HG02623 (cell line): ENCODE data around the gene PAPOLB.
"Not testable (repeated sequence)": the region's sequence is repeated elsewhere in the genome, so short reads cannot be mapped to it uniquely, and the experiment has no call there.

Experiments used
- ATAC-seq: cut with Tn5 transposase; IDR thresholded peaks from one replicate; pipeline ENCODE4 v1.9.1; 2021; ENCODE audit warnings: moderate library complexity; ENCODE audit not compliant: unreplicated experiment

PAPOLB gene

DNA sequence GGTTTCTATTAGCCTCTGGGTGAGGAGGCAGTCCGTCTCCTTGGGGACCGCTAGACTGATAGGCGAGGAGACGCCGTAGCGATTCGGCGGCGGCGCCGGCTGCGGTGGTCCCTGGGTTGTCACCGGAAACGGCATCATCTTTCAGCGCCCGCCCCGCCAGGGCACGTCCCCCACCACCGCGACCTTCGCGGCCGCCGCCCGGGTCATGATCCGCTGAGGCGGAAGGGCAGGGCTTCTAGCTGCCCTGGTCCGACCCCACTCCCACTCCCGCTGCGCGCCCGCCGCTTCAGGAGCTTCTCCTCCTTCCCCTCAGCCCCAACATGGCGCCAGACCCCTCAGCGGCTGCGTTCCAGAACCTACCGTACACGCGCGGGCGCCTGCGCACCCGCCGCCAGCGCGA, at the start of gene PAPOLB:
TSS of gene PAPOLB (minus strand) at position 358 of the 400 bp plus-strand sequence. CDS start at position 138, 220 bp downstream.
- no peak for ATAC-seq

- ATAC-seq = no peak
Measured at GRCh38 chr7:4911111-4911828, 49.4 kb upstream of the PAPOLB start.

DNA sequence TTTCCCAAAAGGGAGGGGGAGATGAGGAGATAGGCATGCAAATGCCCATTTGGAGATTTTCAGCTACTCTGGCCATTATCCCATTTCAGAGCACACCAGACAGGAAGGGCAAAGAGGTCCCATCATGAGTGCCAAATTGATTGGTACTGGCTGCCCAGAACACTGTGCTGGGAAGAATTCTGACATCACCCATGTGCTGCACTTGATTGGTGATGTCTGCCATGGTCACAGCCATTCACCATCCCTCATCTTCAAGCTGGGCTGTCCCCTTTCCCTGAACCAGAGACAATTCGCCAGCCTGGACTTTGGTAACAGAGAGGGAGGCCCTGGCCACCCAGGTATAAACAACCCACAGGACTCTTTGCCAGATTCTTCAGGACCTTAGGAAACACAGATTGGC, 44.9 kb upstream of the PAPOLB start:
- no peak for ATAC-seq

DNA sequence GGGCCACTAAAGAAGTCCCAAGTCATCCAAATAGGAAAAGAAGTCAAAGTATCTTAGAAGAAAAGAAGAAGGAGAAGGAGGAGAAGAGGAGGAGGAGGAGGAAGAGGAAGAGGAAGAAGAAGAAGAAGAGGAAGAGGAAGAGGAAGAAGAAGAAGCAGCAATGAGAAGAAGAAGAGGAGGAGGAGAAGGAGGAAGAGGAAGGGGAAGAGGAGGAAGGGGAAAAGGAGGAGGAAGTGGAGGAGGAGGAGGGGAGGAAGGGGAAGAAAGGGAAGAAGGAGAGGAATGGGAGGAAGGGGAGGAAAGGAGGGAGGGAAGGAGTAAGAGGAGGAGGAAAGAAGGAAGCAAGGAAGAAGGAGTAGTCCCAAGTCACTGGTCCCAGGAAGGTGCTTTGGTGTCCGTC, 43.3 kb upstream of the PAPOLB start:
- no peak for ATAC-seq

- ATAC-seq = no peak
Measured at GRCh38 chr7:4904346-4904745, 42.5 kb upstream of the PAPOLB start.

DNA sequence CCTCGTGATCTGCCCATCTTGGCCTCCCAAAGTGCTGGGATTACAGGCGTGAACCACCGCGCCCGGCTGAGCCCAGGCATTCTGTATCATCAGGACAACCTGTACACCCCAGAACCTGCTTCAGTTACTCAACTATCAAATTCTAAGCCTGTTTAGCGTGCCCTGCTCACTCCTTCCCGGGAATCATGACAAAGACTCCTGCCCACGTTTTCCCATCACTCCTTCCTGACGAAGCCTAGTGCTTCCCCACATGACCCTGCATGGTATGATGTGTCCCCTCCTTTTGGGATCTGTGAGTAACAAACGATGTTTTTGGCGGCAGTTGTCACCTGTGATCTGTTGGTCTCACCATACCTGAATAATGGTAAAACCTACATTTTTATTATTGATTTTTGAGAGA, 33.9 kb upstream of the PAPOLB start:
- no peak for ATAC-seq

DNA sequence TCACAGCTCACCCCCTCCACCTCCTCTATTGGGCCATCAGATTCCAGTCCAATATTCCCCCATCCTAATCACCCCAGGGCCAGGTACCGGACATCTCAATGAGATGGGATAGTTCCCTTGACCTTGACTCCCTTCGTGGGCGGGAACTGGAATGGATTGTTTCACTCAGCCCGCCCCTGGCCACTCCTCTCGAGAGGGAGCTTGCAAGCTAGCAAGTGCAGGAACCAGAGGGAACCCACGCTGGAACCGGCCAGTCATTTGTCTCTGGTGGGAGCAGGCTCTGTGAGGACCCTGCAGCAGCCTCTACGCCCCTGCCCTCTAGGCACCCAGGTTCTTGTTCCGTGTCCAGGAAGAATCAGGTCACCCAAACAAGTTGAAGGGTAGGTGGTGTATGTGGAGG, 32.7 kb upstream of the PAPOLB start:
- ATAC-seq = no peak

GRCh38 chr7:4893929-4894475, 32.2 kb upstream of the PAPOLB start:
- no peak for ATAC-seq

GRCh38 chr7:4893188-4893587, 31.4 kb upstream of the PAPOLB start:
- ATAC-seq = not testable (repeated sequence)

DNA sequence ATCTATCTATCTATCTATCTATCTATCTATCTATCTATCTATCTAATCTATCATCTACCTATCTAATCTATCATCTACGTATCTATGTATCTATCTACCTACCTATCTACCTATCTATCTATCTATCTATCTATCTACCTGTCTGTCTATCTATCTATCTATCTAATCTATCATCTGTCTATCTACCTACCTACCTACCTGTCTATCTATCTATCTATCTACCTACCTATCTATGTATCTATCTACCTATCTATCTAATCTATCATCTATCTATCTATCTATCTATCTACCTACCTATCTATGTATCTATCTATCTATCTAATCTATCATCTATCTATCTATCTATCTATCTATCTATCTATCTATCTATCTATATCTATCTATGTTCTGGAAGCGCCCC, 29.7 kb upstream of the PAPOLB start:
- ATAC-seq = not testable (repeated sequence)

DNA sequence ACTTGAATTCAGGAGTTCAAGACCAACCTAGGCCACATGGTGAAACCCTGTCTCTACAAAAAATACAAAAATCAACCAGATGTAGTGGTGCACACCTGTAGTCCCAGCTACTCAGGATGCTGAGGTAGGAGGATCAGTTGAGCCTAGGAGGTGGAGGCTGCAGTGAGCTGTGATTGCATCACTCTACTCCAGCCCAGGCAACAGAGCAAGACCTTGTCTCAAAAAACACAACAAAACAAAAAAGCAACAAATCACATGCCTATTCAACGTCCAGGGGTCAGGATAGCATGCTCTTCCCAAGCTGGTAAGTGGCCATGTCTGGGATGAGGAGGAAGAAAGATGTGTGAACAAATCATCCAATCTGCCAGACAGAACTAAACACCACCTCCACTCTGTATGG, 27.9 kb upstream of the PAPOLB start:
- ATAC-seq = no peak

- ATAC-seq = no peak
Measured at GRCh38 chr7:4888161-4888560, 26.3 kb upstream of the PAPOLB start.

GRCh38 chr7:4886671-4887070, 24.8 kb upstream of the PAPOLB start:
- ATAC-seq = no peak

GRCh38 chr7:4885317-4885807, 23.5 kb upstream of the PAPOLB start:
- ATAC-seq = no peak

DNA sequence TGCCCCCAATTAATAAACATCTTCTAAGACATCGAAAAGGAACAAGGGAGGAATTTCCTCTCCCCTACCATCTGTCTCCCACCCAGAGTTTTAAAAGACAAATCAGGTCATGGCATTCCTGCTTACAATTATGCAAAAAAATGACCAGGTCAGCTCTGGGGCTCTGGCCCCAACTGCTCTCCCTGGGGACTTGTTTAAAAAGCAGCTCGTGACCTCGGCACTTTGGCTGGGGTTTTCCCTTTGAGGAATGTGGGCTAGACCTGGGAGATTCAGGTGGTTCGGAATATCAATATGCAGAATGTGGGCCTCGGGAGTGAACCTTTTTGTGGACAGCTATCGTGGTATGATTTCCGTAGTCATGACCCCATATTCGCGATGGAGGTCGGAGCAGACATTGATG, 22.3 kb upstream of the PAPOLB start:
- ATAC-seq = no peak

GRCh38 chr7:4883372-4884144, 21.7 kb upstream of the PAPOLB start, which contains the start of gene RADIL:
RADIL (minus strand) TSS chr7:4883716; CDS start chr7:4878139, 5,577 bp downstream.
- ATAC-seq = peak; percentile 53

GRCh38 chr7:4883033-4883371, 21.2 kb upstream of the PAPOLB start:
- ATAC-seq = no peak

GRCh38 chr7:4882169-4883032, 20.6 kb upstream of the PAPOLB start:
- no peak for ATAC-seq

DNA sequence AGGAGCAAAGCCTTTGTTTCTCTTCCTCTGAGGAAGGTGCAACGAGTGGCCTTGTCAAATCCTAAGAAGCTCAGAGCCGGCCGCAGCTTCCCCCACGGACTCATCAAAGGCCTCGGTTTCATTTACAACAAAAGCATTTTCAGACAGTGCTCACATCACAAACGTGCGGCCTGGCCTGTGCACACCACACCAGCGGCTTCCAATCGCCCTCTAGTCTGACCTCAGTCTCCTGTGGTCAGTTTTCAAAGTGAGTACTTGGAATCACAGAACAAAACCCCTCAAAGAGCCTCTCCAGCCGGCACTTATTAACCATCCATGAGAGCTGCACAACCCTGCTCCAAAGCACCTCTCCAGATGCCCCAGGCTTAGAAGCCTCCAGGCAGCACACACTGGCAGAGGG, 18.4 kb upstream of the PAPOLB start:
- ATAC-seq = no peak

- no peak for ATAC-seq
Measured at GRCh38 chr7:4879396-4880081, 17.7 kb upstream of the PAPOLB start.
